NCI-H2107 treated with DMSO at 0.1 percent for 48 hours (cell line): Measurements from ENCODE around the gene SLC24A2.

Source experiments
- DNase-seq: peaks from one replicate; lab custom pipeline; 2025; ENCODE audit not compliant: unreplicated experiment; lab: John Stamatoyannopoulos, UW

The SLC24A2 gene

DNA sequence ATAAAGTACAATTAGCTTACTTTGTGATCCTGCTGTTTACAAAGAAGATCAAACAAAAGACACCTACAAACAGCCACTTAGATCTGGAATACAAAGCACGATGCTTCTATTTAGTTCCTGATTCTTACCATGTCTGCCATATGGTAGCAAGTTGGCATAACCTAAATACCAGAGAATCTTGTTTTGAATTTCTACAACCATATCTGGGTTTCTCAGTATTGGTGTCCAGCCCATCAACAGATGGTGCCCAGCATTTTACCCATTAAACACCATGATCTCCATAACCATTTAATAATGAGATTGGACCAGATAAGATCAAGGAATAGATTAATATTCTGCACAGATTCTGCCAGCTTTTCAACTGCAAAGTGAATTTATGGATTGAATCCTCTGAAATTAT, 29.8 kb downstream of the SLC24A2 start:
- DNase-seq: no peak

DNA sequence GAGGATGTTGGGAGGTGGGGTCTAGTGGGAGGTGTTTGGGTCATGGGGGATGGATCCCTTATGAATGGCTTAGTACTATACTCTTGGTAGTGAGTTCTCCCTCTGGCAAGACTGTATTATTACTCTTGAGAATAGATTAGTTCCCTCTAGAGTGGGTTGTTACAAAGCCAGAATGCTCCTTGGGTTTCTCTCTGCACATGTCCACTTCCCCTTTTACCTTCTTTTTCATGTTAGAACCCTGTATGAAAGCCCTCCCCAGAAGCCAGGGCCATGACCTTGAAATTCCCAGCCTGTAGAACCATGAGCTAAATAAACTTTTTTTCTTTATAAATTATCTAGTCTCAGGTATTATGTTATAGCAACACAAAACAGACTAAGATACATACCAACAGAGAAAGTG, 31.1 kb downstream of the SLC24A2 start:
- no peak for DNase-seq

DNA sequence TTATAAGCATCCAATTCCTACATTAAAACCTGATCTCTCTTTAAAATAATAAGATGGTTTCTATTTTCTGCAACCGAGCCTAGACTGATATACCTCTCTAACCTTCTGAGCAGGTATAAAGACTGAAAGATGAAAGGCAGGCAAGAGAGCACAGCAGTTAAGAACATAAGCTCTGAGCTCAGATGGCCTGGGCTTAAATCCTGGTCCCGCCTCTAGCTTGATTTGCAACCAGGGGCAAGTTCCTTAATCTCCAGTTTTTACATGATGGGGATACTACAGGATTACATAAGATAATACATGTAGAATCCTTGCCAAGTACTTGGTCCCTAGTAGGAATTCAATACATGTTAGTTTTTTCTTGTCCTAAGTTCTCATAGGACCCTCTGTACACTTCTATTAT, 33.9 kb downstream of the SLC24A2 start:
- no peak for DNase-seq

DNA sequence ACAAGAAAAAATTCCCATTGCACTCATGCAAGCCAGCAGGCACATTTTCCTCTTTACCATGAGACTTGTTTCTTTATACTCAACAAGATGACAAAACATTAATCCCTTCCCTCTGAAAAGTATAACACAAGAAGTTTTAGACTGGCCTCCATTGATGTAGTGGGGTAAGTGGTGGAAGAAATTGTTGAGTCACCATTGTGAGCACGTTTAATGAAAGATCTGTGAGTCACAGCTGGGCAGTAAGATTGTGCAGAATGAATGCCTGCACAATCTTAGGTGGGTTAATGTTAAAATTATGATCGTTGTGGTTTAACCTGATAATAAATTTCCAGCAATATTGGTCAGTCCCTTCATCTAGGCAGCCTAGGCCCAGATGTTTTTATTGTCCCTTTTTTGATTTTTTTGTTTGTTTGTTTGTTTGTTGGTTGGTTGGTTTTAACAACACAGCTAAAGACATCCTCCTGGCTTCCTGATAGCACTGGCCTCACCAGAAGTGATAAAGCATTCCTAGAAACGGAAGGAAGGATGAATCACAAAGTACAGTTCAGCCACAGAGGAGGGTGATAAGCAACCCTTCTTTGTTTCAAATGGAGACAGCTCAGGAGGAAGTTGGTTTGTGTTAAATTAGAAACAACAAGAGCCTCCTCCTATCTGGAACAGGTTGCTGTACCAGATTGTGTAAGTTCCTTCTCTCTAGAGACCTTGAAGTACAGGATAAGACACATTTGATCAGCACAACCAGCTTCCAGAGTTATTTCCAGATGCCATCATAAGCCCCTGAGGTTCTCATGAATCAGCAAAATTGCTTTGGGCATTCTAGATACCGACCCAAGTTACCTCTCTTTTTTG, 40.3 kb downstream of the SLC24A2 start:
- no peak for DNase-seq

DNA sequence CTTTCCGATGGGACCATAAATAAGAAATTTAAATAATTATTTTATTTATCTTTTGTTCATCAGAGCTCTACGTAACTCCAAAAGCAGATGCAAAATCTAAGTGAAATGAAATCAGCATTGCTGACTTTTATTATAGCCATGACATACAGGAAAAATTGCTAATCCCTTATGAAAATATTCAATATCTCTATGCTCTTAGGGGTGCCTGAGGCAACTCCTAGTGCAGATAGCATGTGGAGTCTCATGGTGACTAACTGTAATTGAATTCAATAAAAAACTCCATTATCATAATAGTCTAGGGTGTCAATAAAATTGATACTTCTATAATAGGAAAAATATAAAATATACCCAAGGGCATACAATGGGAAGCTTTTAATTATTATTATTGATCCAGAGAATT, 42.6 kb downstream of the SLC24A2 start:
- no peak for DNase-seq

DNA sequence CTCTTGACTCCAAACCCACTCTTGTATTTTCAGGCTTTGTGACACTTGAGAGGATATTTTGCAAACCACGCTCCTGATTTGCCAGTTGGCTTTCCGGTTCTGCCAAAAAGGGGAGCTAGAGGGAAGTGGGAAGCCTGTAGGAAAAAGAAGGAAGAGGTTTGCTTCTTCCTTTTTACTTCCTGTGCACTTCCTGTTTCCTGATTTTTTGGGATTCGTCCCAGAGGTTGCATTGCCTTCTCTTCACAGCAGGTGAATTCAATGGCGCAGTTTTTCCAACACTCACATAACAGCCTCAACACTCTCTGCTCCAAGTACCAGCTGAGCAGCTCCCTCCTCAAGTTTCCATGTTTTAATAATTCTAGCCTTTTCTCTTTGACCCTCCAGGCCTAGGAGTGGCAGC, 47.7 kb downstream of the SLC24A2 start:
- no peak for DNase-seq
